ENCODE results near the gene TRIM65.

Gene TRIM65

DNA sequence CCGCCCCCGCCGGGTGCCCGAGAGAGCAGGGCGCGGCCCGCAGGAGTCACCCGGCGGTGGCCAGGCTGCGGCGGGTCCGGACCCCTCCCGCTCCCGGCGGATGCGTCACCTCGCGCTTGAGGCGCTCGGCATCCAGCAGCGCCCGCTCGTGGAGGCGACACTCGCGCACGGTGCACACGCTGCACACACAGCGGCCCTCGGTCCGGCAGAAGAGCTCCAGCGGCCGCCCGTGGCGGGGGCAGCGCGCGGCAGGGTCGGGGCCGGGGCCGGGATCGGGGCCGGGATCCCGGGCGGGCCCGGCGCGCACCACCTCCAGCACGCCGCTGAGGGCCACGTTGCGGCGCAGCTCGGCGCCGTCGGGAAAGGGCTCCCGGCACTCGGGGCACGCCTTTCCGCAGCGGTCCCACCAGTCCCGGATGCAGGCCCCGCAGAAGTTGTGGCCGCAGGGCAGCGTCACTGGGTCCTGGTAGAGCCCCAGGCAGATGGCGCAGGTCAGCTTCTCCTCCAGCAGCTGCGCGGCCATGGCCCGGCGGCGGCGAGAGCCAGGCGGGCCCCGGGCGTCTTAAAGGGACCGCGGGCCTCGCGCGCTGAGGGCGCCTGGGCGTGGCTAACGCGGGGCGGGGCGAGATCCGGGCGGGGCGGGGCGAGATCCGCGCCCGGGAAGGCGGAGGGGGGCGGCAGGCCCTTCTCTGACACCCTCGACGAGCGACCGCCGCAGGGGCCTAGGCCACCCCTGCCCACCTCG is at the start of gene TRIM65:
Gene TRIM65, minus strand, starts transcription at position 537 of the 745 bp plus-strand sequence. Its CDS starts 14 bp downstream, at position 523.
- TF ChIP-seq JUND (IDR thresholded peaks at IDR 0.05; ENCODE audit: low read depth): no peak
- peak; percentile 89 to 90 for DNase-seq (ENCODE audit: low read depth in 1 of 2, low spot score in 1 of 2)
- in situ Hi-C loops (cut with HindIII; ENCODE audit: low pct_unique_long_range_greater_than_20kb, low sequenced_read_pairs): no loop called here

- in situ Hi-C loops (cut with HindIII; ENCODE audit: low pct_unique_long_range_greater_than_20kb, low sequenced_read_pairs): no loop called here
- DNase-seq (ENCODE audit: low read depth in 1 of 2, low spot score in 1 of 2): no peak
- no peak for TF ChIP-seq JUND (IDR thresholded peaks at IDR 0.05; ENCODE audit: low read depth)
These were observed 48.5 kb upstream of the TRIM65 start for GRCh38 chr17:75945211-75945610.

GRCh38 chr17:75943491-75943890 is 46.7 kb upstream of the TRIM65 start:
- TF ChIP-seq JUND (IDR thresholded peaks at IDR 0.05; ENCODE audit: low read depth): no peak
- in situ Hi-C loops (cut with HindIII; ENCODE audit: low pct_unique_long_range_greater_than_20kb, low sequenced_read_pairs): no loop called here

GRCh38 chr17:75942473-75942872 is 45.7 kb upstream of the TRIM65 start:
- DNase-seq (ENCODE audit: low read depth in 1 of 2, low spot score in 1 of 2): no peak
- in situ Hi-C loops (cut with HindIII; ENCODE audit: low pct_unique_long_range_greater_than_20kb, low sequenced_read_pairs): no loop called here
- no peak for TF ChIP-seq JUND (IDR thresholded peaks at IDR 0.05; ENCODE audit: low read depth)

More at GRCh38 chr17:75943491-75943890, 46.7 kb upstream of the TRIM65 start:
- DNase-seq (ENCODE audit: low read depth in 1 of 2, low spot score in 1 of 2): no peak

DNA sequence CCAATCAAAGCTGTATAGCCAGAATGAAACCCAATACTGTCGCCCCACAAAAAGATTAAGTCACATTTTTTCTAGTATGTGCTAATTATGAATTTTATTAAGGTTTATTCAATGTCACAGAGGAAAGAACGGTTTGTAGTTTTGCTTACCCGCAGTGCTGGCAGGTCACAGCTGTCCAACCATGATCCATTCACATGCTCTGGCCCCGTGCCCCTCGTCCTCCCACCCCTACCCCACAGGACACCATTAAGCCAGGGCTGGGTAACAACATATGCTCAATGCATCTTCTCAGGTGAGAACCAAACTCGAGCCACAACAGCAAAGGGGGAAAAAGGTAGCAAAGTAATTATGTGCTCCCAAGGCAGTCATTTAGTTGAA is 44.7 kb upstream of the TRIM65 start:
- no peak for TF ChIP-seq JUND (IDR thresholded peaks at IDR 0.05; ENCODE audit: low read depth)
- in situ Hi-C loops (cut with HindIII; ENCODE audit: low pct_unique_long_range_greater_than_20kb, low sequenced_read_pairs): no loop called here
- no peak for DNase-seq (ENCODE audit: low read depth in 1 of 2, low spot score in 1 of 2)

- in situ Hi-C loops (cut with HindIII; ENCODE audit: low pct_unique_long_range_greater_than_20kb, low sequenced_read_pairs): no loop called here
- peak; percentile 96 to 98 for DNase-seq (ENCODE audit: low read depth in 1 of 2, low spot score in 1 of 2)
- no peak for TF ChIP-seq JUND (IDR thresholded peaks at IDR 0.05; ENCODE audit: low read depth)
These were observed 44.1 kb upstream of the TRIM65 start, which contains the start of gene FBF1 for GRCh38 chr17:75940727-75941441. Gene FBF1 (minus strand): TSS chr17:75941042. CDS start chr17:75938149, 2,893 bp downstream.

GRCh38 chr17:75937652-75938051 is 40.9 kb upstream of the TRIM65 start:
- no peak for DNase-seq (ENCODE audit: low read depth in 1 of 2, low spot score in 1 of 2)
- in situ Hi-C loops (cut with HindIII; ENCODE audit: low pct_unique_long_range_greater_than_20kb, low sequenced_read_pairs): no loop called here
- no peak for TF ChIP-seq JUND (IDR thresholded peaks at IDR 0.05; ENCODE audit: low read depth)

GRCh38 chr17:75933808-75934207 is 37.1 kb upstream of the TRIM65 start:
- DNase-seq (ENCODE audit: low read depth in 1 of 2, low spot score in 1 of 2): no peak
- in situ Hi-C loops (cut with HindIII; ENCODE audit: low pct_unique_long_range_greater_than_20kb, low sequenced_read_pairs): no loop called here
- no peak for TF ChIP-seq JUND (IDR thresholded peaks at IDR 0.05; ENCODE audit: low read depth)

- DNase-seq (ENCODE audit: low read depth in 1 of 2, low spot score in 1 of 2): peak in 1 of 2 experiments; percentile 48
- in situ Hi-C loops (cut with HindIII; ENCODE audit: low pct_unique_long_range_greater_than_20kb, low sequenced_read_pairs): no loop called here
- no peak for TF ChIP-seq JUND (IDR thresholded peaks at IDR 0.05; ENCODE audit: low read depth)
These were observed 36.1 kb upstream of the TRIM65 start for GRCh38 chr17:75932852-75933251.

DNA sequence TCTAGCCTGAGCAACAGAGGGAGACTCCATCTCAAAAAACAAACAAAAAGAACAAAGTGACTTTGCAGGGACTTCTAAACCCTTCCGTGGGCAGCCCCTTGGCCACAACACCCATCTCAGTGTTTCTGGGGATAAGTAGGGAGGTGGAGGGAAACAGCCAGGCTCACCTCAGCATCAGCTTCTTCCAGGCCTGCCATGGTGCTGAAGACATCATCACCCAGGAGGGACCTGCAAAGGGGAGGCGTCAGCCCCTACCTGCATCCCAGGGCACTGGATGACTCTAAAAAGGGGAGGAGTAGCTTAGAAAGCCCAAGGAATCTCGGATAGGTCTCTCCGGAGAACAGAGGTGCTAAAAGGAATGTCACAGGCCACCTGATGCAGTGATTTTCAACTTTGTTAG is 34.3 kb upstream of the TRIM65 start:
- in situ Hi-C loops (cut with HindIII; ENCODE audit: low pct_unique_long_range_greater_than_20kb, low sequenced_read_pairs): no loop called here
- DNase-seq (ENCODE audit: low read depth in 1 of 2, low spot score in 1 of 2): no peak
- no peak for TF ChIP-seq JUND (IDR thresholded peaks at IDR 0.05; ENCODE audit: low read depth)

DNA sequence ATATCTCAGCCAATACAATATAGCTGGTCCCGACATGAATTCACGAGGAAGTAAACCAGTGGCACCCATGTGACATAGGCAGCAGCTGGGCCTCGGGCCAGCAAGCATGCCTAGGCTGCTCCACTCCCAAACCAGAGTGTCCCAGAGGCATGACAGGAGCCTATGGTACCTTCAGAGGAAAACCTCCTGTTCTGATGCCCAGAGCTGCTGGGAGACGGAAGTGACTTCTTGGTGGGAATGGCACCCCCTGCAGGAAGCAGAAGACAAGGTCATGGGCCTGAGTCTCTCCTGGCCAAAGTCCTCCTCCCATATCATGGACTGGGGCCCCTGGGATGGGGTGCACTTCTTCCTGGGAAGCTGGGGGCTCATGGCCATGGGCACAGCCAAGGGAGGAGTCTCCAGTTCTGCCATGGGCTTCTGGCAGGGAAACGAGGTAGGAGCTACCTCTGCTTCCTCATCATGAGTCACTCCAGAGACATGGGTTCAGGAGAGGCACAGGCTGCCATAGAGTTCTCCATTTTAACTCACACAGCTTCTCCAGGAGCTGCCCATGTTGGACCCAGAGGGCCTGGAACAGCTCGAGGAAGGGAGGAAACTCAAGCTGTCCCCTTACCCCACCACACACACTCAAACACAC is 30.7 kb upstream of the TRIM65 start:
- in situ Hi-C loops (cut with HindIII; ENCODE audit: low pct_unique_long_range_greater_than_20kb, low sequenced_read_pairs): no loop called here
- DNase-seq (ENCODE audit: low read depth in 1 of 2, low spot score in 1 of 2): peak in 1 of 2 experiments; percentile 47
- TF ChIP-seq JUND (IDR thresholded peaks at IDR 0.05; ENCODE audit: low read depth): no peak

DNA sequence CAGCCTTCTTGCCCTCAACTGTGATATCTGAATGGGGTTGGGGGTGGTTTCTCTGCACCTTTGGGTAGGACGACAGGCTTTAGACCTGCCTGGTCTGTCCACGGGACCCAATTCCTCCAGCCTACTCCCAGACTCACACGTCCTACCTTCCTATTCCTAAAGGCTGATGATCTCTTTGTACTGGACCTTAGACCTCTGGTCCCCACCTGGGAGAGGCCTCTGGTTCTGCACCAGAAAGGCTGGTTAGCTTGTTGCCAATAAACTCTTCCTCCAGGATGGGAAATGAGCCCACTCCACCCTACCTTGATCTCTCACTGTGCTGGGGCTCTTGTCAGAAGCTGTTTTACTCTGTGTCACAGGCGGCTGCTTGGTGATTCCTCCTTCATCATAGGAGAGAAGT is 29.7 kb upstream of the TRIM65 start:
- in situ Hi-C loops (cut with HindIII; ENCODE audit: low pct_unique_long_range_greater_than_20kb, low sequenced_read_pairs): no loop called here
- no peak for TF ChIP-seq JUND (IDR thresholded peaks at IDR 0.05; ENCODE audit: low read depth)

DNA sequence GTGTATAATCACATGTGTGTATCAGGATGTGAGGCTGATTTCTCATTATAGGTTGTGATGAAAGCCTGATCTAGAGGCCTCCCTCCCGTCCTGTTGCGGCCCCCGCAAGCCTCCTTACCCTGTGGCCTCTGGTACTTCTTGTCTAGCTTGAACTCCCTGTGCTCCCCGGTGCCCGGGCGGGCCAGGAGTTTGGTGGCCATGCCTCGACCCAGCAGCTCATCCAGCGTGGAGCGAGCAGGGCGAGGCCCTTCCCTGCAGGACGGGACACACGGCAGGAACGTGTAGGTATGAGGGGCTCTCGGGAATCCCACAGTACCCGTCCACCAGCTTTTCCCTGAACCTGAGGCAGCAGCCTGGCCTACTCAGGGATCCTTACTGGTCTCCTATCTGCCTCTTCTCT is 29.2 kb upstream of the TRIM65 start:
- no peak for TF ChIP-seq JUND (IDR thresholded peaks at IDR 0.05; ENCODE audit: low read depth)
- in situ Hi-C loops (cut with HindIII; ENCODE audit: low pct_unique_long_range_greater_than_20kb, low sequenced_read_pairs): no loop called here
- DNase-seq (ENCODE audit: low read depth in 1 of 2, low spot score in 1 of 2): no peak

More for the DNA sequence above, 29.7 kb upstream of the TRIM65 start:
- DNase-seq (ENCODE audit: low read depth in 1 of 2, low spot score in 1 of 2): no peak

All from T47D (cell line).